Kidney capillary endothelial cell (primary cell): ENCODE results near the gene SLC22A15.
"Not testable (repeated sequence)": the region's sequence is repeated elsewhere in the genome, so short reads cannot be mapped to it uniquely, and the experiment has no call there.

Source experiments
- DNase-seq: peaks from one replicate; pipeline ENCODE4 v3.0.0-alpha.2; 2018; ENCODE audit warnings: low spot score

SLC22A15 gene

GRCh38 chr1:116033322-116033721 is 57.0 kb downstream of the SLC22A15 start:
- no peak for DNase-seq

- no peak for DNase-seq
These were observed 59.9 kb downstream of the SLC22A15 start for GRCh38 chr1:116036255-116036654.

GRCh38 chr1:116038679-116039078 is 62.4 kb downstream of the SLC22A15 start:
- DNase-seq, result no peak

- no peak for DNase-seq
These were observed 67.8 kb downstream of the SLC22A15 start for GRCh38 chr1:116044071-116044470.

GRCh38 chr1:116046933-116047332 is 70.6 kb downstream of the SLC22A15 start:
- DNase-seq, result not testable (repeated sequence)

GRCh38 chr1:116051896-116052295 is 75.6 kb downstream of the SLC22A15 start:
- not testable (repeated sequence) for DNase-seq

GRCh38 chr1:116062201-116062600 is 85.9 kb downstream of the SLC22A15 start:
- no peak for DNase-seq

- DNase-seq, result no peak
These were observed 88.3 kb downstream of the SLC22A15 start for GRCh38 chr1:116064616-116065015.

- DNase-seq, result no peak
These were observed 90.7 kb downstream of the SLC22A15 start for GRCh38 chr1:116066868-116067565.

GRCh38 chr1:116067566-116067890 is 91.2 kb downstream of the SLC22A15 start:
- DNase-seq, result no peak

GRCh38 chr1:116075575-116075974 is 99.3 kb downstream of the SLC22A15 start:
- DNase-seq, result no peak

GRCh38 chr1:116075990-116076389 is 99.7 kb downstream of the SLC22A15 start:
- no peak for DNase-seq

- DNase-seq, result no peak
These were observed 100.5 kb downstream of the SLC22A15 start for GRCh38 chr1:116076831-116077230.

GRCh38 chr1:116078699-116079223 is 102.4 kb downstream of the SLC22A15 start:
- DNase-seq, result no peak

GRCh38 chr1:116087628-116088027 is 111.3 kb downstream of the SLC22A15 start:
- no peak for DNase-seq

GRCh38 chr1:116089870-116090269 is 113.6 kb downstream of the SLC22A15 start:
- no peak for DNase-seq

- no peak for DNase-seq
These were observed 114.8 kb downstream of the SLC22A15 start for GRCh38 chr1:116091083-116091482.

- no peak for DNase-seq
These were observed 116.6 kb downstream of the SLC22A15 start for GRCh38 chr1:116092752-116093489.

- DNase-seq, result no peak
These were observed 118.7 kb downstream of the SLC22A15 start for GRCh38 chr1:116095027-116095426.

- no peak for DNase-seq
These were observed 119.8 kb downstream of the SLC22A15 start for GRCh38 chr1:116096013-116096618.

GRCh38 chr1:116097626-116098025 is 121.3 kb downstream of the SLC22A15 start:
- DNase-seq, result no peak

GRCh38 chr1:116099379-116099778 is 123.1 kb downstream of the SLC22A15 start:
- DNase-seq, result no peak

- no peak for DNase-seq
These were observed 123.6 kb downstream of the SLC22A15 start for GRCh38 chr1:116099919-116100318.
